Hepatocyte (in vitro differentiated cells): ENCODE results near the gene GLMP. TPM values are rescaled to one million over a fixed set of nuclear protein-coding genes. Genes with fewer than 3 reads are reported as not detected.
"Not testable (repeated sequence)": the region's sequence is repeated elsewhere in the genome, so short reads cannot be mapped to it uniquely, and the experiment has no call there.

Experiments
- DNase-seq: peaks from one replicate; pipeline ENCODE4 v3.0.0-alpha.2; 2016; ENCODE audit warnings: low spot score
- H2AFZ ChIP-seq: fragments of 200-600 bp; sonication (generic); 2 replicates; pipeline ENCODE4 v1.6.0; 2016; ENCODE audit warnings: antibody characterized with exemption, mild to moderate bottlenecking
- H3K27ac ChIP-seq: fragments of 200-600 bp; sonication (generic); 2 replicates; pipeline ENCODE4 v1.5.1; 2016; ENCODE audit warnings: mild to moderate bottlenecking
- H3K27me3 ChIP-seq: fragments of 200-600 bp; sonication (generic); 2 replicates; pipeline ENCODE4 v1.6.1; 2016
- H3K36me3 ChIP-seq: fragments of 200-600 bp; sonication (generic); replicated peaks from 2 replicates; pipeline ENCODE4 v1.5.1; 2016; ENCODE audit warnings: low read depth; ENCODE audit not compliant: insufficient read depth
- H3K4me1 ChIP-seq: fragments of 200-600 bp; sonication (generic); 2 replicates; pipeline ENCODE4 v1.5.1; 2016; ENCODE audit warnings: mild to moderate bottlenecking, moderate library complexity; ENCODE audit not compliant: insufficient read depth
- H3K4me2 ChIP-seq: fragments of 200-600 bp; sonication (generic); 2 replicates; pipeline ENCODE4 v1.6.0; 2016
- H3K4me3 ChIP-seq: fragments of 200-600 bp; sonication (generic); 2 replicates; pipeline ENCODE4 v1.5.1; 2016; ENCODE audit warnings: mild to moderate bottlenecking
- H3K79me2 ChIP-seq: fragments of 200-600 bp; sonication (generic); 2 replicates; pipeline ENCODE4 v1.6.0; 2017; ENCODE audit warnings: mild to moderate bottlenecking
- H3K9me2 ChIP-seq: fragments of 200-600 bp; sonication (generic); replicated peaks from 2 replicates; pipeline ENCODE4 v1.6.0; 2017; ENCODE audit warnings: mild to moderate bottlenecking; ENCODE audit not compliant: insufficient read depth
- H3K9me3 ChIP-seq: fragments of 200-600 bp; sonication (generic); 2 replicates; pipeline ENCODE4 v1.5.1; 2016; ENCODE audit warnings: low read depth, mild to moderate bottlenecking
- H4K20me1 ChIP-seq: fragments of 200-600 bp; sonication (generic); 2 replicates; pipeline ENCODE4 v1.6.0; 2016; ENCODE audit warnings: mild to moderate bottlenecking; ENCODE audit not compliant: insufficient read depth, poor library complexity, severe bottlenecking
- CTCF ChIP-seq: fragments of 200-600 bp; sonication (generic); IDR thresholded peaks from 2 replicates; pipeline ENCODE4 v1.5.1; 2016; ENCODE audit warnings: antibody characterized with exemption, mild to moderate bottlenecking; ENCODE audit not compliant: poor library complexity
- EZH2 ChIP-seq: fragments of 200-600 bp; sonication (generic); IDR thresholded peaks from 2 replicates; pipeline ENCODE4 v1.6.1; 2016; ENCODE audit warnings: antibody characterized with exemption, mild to moderate bottlenecking, borderline replicate concordance
- EZH2phosphoT487 ChIP-seq: fragments of 200-600 bp; sonication (generic); IDR thresholded peaks from one replicate; pipeline ENCODE4 v1.6.1; 2018; ENCODE audit warnings: antibody characterized with exemption, mild to moderate bottlenecking, low read depth, moderate library complexity; ENCODE audit not compliant: unreplicated experiment, severe bottlenecking
- WGBS: methylation state at CpG from one replicate; pipeline ENCODE4 v1.1.6; 2016; ENCODE audit warnings: low lambda C conversion rate; ENCODE audit errors: missing lambda C conversion rate; 5-methylcytosine and 5-hydroxymethylcytosine counted together
- polyA plus RNA-seq: library from polyadenylated mRNA; unstranded; fragments of >200 nt; fragmentation: Nextera tagmentation; extraction: Ambion mirVana; gene quantifications from 2 replicates; pipeline ENCODE4 v1.2.1, GENCODE V29; 2016
- total RNA-seq: library from RNA; depleted of rRNA; stranded (reverse); fragments of >200 nt; gene quantifications from 2 replicates; pipeline ENCODE4 v1.2.3, GENCODE V29; 2014

The GLMP gene
- total and polyA plus RNA-seq, 2 experiments from 2014 or later, result 158 to 206 TPM

- Histone ChIP-seq H3K9me3 (no peaks in the 10 kb centered on the region), H3K36me3 (peaks cover 4% of the 10 kb centered on the region), H3K27me3 (no peaks in the 10 kb centered on the region), H2AFZ (no peak overlapping the region), H3K4me1 (peaks cover 7% of the 10 kb centered on the region), H3K79me2 (peaks cover 45% of the 10 kb centered on the region), H4K20me1 (peaks cover 9% of the 10 kb centered on the region), H3K4me2 (peak overlapping the region; percentile 79), H3K9me2 (no peaks in the 10 kb centered on the region), H3K4me3 (no peak overlapping the region), H3K27ac (no peak overlapping the region)
- TF ChIP-seq CTCF, result peak; percentile 18
- no peak for TF ChIP-seq EZH2
- TF ChIP-seq EZH2phosphoT487, result no peak
- 75% methylated on average over 4 of the region's 4 CpGs for WGBS
- DNase-seq, result no peak
These were observed 40.8 kb upstream of the GLMP start for GRCh38 chr1:156336242-156336641.

DNA sequence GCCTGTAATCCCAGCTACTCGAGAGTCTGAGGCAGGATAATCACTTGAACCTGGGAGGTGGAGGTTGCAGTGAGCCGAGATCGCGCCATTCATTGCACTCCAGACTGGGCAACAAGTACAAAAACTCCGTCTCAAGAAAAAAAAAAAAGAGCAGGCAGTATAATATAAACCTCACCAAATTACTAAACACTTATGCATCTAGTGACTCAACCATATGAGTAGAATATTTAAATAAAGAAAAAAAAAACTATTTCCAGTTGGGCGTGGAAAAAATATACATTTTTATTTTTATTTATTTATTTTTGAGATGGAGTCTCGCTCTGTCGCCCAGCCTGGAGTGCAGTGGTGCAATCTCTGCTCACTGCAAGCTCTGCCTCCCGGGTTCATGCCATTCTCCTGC lies 27.7 kb upstream of the GLMP start:
- 99% methylated on average over 9 of the region's 9 CpGs for WGBS
- not testable (repeated sequence) for H3K4me2 ChIP-seq, H3K4me3 ChIP-seq, H3K9me3 ChIP-seq, H3K9me2 ChIP-seq, H4K20me1 ChIP-seq, H3K27ac ChIP-seq, H2AFZ ChIP-seq, H3K36me3 ChIP-seq, H3K79me2 ChIP-seq, DNase-seq, H3K27me3 ChIP-seq, H3K4me1 ChIP-seq

- Histone ChIP-seq H3K9me2 (no peaks in the 10 kb centered on the region), H3K27me3 (no peaks in the 10 kb centered on the region), H3K27ac (no peak overlapping the region), H2AFZ (no peak overlapping the region), H4K20me1 (no peaks in the 10 kb centered on the region), H3K36me3 (peaks cover 5% of the 10 kb centered on the region), H3K4me3 (no peak overlapping the region), H3K4me2 (no peak overlapping the region), H3K79me2 (peaks cover 9% of the 10 kb centered on the region), H3K9me3 (no peaks in the 10 kb centered on the region), H3K4me1 (no peaks in the 10 kb centered on the region)
- no peak for DNase-seq
- 91% methylated on average over 3 of the region's 3 CpGs for WGBS
- TF ChIP-seq CTCF, result no peak
- no peak for TF ChIP-seq EZH2phosphoT487
- TF ChIP-seq EZH2, result no peak
These were observed 25.1 kb upstream of the GLMP start for GRCh38 chr1:156320560-156320959.

DNA sequence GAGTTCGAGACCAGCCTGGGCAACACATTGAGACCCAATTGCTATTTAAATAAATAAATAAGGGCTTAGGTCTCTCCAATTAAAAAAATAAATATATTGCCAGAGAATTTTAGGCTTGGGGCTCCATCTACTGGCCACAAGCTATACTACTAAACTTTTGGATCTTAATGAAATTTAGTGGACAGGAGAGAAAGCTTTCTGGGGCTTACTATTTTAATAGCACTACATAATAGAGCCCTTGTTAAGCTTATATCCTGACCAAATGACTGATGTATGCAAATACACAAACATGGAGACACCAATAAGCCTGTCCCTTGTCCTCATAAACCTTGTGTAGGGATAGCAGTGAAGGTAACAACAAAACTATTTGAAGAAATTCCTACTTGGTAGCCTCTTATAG lies 24.2 kb upstream of the GLMP start:
- H3K4me2 ChIP-seq, result no peak overlapping the region
- H3K4me3 ChIP-seq, result no peak overlapping the region
- TF ChIP-seq CTCF, result peak; percentile 69
- TF ChIP-seq EZH2phosphoT487, result no peak
- no peak overlapping the region for H3K27ac ChIP-seq
- H3K9me3 ChIP-seq, result no peaks in the 10 kb centered on the region
- H3K36me3 ChIP-seq, result peaks cover 5% of the 10 kb centered on the region
- no peak overlapping the region for H2AFZ ChIP-seq
- H3K27me3 ChIP-seq, result no peaks in the 10 kb centered on the region
- 100% methylated on average over 1 of the region's 1 CpG for WGBS
- no peaks in the 10 kb centered on the region for H4K20me1 ChIP-seq
- H3K79me2 ChIP-seq, result peaks cover 9% of the 10 kb centered on the region
- H3K4me1 ChIP-seq, result no peaks in the 10 kb centered on the region
- peak; percentile 26 for DNase-seq
- no peaks in the 10 kb centered on the region for H3K9me2 ChIP-seq
